A204.1 (cell line): ENCODE measurements around the gene RHOXF1.
A peak's percentile ranks its signal among the peaks of the same experiment; 100 is the strongest.
"Not testable (repeated sequence)": the region's sequence is repeated elsewhere in the genome, so short reads cannot be mapped to it uniquely, and the experiment has no call there.

Experiments
- FAIRE-seq: peaks from 2 replicates; lab custom pipeline; 2012; peaks lifted over from hg19 to GRCh38; lab: Jason Lieb, UNC

Gene RHOXF1, protein sequence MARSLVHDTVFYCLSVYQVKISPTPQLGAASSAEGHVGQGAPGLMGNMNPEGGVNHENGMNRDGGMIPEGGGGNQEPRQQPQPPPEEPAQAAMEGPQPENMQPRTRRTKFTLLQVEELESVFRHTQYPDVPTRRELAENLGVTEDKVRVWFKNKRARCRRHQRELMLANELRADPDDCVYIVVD

DNA sequence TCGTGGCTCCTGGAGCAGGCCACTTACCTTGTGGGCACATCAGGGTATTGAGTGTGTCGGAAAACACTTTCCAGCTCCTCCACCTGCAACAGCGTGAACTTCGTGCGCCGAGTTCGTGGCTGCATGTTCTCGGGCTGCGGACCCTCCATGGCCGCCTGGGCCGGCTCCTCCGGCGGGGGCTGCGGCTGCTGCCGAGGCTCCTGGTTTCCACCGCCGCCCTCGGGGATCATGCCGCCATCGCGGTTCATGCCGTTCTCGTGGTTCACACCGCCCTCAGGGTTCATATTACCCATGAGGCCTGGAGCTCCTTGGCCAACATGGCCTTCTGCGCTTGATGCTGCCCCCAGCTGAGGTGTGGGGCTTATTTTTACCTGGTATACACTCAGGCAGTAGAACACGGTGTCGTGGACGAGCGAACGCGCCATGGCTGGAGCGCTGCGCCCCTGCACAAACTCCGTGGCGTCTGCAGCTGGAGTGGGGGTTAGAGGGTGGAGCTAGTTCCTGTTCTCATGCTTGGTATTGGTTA, at the start of gene RHOXF1:
Gene RHOXF1 (minus strand): TSS at position 476 of the 526 bp plus-strand sequence. CDS start 51 bp downstream, at position 425.
- no peak for FAIRE-seq

DNA sequence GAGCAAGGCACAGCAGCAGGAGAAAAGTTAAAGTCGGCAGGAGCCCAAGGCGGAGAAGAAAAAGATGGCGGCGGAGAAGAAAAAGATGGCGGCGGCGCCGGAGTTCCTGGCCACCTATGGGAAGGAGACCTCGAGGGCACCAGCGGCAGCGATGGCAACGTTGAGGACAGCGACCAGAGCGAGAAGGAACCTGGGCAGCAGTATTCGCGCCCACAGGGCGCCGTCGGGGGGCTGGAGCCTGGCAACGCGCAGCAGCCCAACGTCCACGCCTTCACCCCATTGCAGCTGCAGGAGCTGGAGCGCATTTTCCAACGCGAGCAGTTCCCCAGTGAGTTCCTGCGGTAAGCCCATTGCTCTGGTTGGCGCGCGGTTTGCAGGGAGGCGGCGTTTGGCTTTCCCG, 43.4 kb upstream of the RHOXF1 start:
- FAIRE-seq = not testable (repeated sequence)

DNA sequence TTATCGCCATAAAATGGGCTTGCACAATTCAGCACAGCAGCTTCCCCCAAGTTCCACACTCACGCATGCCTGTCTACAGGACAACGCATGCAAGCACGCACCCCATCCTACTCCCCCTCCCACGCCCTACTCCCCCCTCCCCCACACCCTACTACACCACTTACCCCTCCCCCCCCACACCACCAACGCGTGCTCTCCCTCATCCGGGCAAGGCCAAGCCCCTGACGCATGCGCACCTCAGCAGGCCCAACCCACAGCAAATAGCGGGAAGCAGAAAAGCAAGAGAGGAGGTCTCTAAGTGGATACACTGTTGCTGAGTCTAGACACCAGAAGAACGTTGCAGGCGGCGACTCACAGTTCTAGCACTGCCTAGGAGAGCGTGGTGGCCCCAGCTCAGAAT, 42.6 kb upstream of the RHOXF1 start, which contains the start of gene RHOXF2:
Gene RHOXF2 (plus strand): TSS at position 301 of the 400 bp plus-strand sequence. CDS start 138 bp downstream, outside the sequence.
- not testable (repeated sequence) for FAIRE-seq

DNA sequence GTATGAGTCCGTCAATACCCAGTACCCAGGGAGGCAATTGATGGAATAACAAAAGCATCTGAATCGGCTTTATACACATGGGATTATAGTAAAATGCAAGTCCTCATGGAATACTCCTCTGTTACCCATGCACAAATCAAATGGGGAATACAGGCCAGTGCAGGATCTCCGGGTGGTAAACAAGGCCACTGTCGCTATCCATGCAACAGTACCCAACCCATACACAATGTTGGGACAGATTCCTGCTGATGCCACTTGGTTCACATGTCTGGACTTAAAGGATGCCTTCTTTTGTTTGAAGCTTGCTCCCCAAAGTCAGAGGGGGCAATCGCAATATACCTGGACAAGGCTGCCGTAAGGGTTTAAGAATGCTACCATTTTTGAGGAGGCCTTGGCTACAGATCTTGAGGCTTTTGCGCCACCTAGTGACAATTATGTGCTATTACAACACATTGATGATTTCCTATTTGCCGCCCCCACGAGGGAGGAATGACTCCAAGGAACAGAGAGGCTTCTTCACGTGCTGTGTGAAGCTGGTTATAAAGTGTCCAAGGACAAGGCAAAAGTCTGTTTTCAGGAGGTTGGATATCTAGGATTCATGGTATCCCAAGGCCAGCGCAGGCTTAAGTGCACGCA, 34.5 kb upstream of the RHOXF1 start:
- FAIRE-seq = peak; percentile 80

DNA sequence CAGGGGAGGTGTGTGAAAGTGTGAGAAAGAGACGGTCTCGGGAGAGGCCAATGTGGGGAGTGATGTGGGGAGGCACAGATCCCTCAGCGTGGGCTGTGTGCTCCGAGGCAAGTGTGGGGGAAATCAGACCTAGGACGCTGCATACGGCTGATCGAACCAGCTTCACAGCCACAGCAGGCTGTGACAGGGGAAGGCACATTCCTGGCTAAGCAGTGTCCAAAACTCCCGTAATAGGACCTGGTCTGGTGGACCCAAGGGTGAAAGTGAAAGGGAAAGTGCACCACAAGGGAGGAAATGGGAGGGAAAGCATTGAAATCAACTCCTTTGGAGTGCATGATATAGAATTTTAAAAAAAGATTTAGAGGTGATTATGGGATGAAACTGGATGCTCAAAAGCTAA, 31.8 kb upstream of the RHOXF1 start:
- no peak for FAIRE-seq

DNA sequence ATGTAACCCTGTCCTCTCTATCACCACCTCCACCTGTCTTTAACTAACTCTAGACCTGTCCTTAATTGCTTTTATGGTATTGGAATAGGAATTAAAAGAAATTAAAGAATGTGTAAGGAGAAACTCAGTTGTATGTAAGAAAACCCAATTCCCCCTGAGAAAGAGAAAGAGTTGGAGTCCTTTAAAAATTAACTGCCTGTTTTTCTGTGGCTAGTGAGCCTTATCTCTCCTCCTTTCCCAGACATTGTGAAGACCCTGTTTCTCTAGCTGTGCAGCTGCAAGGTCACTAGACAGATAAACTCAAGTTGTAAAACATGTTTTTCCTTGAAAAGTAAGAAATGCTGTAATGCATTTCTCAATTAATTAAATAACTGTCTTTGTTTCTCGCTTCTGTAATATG, 30.6 kb upstream of the RHOXF1 start:
- not testable (repeated sequence) for FAIRE-seq

DNA sequence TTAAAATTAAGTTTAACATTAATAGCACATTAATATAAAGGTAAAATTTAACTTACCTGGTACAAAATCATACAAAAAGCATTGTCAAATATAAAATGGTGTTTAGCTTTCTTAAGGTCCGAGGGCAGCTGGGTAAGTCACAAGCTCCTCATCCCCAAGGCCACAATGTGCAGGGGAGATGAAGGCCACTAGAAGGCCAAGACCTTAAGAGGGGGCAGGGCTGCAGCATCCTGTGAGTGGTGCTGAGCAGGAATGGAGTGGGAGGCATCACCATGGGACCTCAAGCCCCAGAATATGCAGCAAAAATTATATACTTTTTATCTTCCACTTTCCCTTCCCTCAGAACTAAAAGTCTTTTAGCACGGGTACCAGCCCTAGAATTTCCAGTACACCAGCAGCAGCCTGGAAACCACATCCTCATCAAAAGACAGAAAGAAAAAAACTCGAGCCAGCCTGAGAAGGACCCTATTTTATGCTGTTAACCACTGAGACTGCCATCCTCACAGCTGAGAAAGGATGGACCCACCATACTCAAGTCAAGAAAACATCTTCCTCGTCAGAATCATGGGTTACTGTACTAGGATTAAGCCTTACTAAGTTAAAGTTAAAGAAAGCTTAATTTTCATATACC, 29.7 kb upstream of the RHOXF1 start:
- no peak for FAIRE-seq

DNA sequence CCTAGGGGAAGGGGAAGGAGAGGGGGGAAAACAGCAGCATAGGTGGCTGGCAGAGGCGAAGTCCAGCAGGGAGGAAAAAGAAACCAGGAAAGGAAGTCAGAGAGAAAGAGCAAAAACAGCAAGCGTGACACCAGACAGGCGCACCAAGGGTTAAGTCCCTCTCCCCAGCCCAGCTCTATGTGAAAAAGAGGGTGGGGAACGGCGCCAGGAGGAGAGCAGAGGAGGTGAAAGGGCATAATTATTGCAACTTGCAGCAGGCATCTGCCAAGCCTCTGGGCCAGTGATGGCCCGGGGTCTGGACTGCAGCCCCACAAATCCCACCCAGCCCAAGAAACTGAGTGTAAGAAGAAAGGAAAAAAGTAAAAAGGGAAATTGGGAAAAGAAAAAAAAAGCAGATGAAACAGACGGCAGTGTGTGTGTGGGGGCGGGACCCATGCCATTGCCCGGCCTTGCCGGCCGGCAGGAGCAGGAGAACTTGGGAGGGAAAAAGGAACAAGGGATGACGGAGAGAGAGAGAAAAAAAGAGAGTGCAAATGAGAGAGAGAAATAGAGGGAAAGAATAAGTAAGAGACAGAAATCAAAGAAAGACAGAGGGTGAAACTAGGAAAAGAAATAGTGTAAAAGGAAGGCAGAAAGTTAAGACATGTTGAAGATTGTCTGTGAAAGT, 28.6 kb upstream of the RHOXF1 start:
- FAIRE-seq = no peak

DNA sequence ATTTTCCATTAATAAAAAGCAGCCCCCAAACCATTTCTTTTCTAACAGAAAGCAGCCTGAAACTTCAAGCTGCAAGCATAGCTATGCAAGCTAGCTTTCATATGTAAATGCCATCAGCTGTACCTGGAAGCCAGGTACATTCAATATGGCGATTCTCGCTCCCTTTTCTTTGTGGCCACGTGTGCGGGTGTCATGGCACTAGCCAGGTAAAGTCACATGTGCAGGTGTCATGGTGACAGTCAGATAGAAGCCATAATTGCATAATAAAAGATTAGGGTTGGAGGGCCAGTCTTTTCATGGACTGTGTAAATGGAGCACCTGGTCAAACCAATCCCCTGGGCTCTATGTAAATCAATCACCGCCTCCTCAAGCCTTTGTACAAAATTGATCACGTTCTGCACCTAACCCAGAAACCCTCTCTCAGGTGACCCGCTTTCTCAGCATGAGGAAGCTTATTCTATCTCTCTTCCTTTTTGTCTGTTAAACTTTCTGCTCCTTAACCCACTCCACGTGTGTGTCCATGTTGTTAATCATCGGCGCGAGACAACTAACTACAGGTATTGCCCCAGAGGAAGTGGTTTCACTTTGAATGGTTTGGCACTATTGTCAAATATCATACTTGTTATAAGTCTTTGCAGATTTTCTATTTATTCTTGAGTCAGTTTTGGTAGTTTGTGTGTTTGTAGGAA, 24.7 kb upstream of the RHOXF1 start:
- FAIRE-seq = no peak

DNA sequence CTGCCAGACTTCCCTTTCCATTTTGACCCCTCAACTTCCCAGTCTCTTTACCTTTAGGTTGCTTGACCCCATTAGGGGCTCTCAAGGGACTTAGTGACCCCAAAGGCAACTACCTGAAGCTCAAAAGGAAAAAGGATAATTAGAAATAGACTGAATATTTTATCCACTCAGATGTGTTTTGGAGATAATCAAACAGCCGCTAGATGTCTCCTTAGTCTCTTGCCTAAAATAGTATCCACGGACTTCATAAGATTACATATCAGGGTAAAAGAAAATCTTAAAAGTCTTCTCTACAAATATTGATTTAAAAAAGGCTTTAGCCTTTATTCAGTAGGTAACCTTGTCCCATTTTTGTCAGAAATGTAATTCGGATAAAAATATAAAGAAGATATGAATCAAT, 21.7 kb upstream of the RHOXF1 start:
- FAIRE-seq = peak; percentile 77

DNA sequence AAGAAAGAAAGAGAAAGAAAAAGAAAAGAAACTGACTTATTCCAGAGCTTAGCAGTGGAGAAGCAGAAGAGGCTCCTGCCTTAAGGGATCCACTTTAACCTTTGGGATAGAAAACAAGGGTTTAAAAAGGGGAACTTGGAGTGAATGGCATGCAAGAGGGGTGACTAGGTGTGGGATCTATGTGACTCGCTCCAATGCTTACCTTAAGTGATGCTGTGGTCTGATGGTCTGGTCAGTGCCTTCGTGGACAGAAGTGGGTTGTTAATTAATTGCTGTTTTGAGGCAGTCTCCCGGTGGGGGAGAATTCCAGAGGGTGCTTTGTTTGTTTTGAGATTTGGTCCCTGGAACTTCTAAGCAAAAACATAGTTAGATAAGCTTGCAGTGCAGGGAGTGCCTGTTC, 21.1 kb upstream of the RHOXF1 start:
- FAIRE-seq = no peak

DNA sequence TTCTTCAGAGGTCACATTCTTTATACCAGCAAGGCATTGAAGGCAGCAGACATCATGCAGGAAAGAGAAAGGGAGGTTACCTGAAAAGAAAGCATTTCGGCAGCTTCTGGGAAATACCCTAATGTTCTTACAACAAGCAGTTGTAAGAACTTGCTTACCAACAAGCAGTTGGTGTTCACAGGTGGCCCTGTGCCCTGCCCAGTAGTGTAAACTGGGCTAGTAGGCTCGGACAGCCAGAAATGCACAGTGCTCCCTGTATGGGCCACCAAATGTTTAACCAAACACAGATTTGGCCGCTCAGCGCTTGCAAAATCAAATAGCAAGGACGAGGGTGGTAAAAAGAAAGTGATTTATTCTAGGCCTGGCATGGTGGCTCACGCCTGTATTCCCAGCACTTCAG, 20.4 kb upstream of the RHOXF1 start:
- no peak for FAIRE-seq

DNA sequence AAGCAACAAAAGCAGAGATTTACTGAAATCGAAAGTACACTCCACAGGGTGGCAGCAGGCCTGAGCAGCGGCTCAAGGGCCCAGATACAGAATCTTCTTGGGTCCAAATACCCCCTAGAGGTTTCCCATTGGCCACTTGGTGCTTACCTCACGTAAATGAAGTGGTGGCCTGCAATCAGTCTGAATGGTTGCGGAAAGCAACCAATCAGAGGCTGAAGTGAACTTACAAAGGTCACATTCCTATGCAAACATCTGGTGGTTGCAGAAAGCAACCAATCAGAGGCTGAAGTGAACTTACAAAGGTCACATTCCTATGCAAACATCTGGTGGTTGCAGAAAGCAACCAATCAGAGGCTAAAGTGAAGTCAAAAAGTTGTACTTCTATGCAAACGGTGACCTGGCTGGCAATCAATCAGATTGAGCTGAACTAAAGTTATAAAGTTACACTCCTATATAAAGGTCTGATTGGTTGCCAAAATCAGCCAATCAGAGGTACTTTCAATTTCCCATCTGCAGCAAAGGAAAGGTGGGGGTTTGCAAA, 12.7 kb upstream of the RHOXF1 start:
- FAIRE-seq = not testable (repeated sequence)

DNA sequence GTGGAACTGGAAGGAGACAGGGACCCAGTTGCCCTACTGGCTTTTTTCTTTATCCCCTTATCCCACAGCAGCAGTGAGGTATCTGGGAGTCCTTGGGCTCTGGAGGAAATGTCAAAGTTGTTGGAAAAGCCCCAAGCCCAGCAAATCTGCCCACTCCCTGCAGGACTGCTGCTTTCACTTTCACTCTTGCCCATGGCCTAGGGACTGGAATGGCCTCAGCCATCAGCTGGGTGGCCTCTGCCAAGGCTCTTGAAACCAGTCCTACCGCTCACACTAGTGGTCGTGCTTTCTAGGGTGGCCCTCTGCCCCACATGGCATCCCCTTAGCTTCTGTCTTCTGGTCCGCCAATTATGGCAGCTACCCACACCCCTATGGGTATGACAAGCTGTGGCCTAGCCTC, 9.7 kb upstream of the RHOXF1 start:
- no peak for FAIRE-seq

DNA sequence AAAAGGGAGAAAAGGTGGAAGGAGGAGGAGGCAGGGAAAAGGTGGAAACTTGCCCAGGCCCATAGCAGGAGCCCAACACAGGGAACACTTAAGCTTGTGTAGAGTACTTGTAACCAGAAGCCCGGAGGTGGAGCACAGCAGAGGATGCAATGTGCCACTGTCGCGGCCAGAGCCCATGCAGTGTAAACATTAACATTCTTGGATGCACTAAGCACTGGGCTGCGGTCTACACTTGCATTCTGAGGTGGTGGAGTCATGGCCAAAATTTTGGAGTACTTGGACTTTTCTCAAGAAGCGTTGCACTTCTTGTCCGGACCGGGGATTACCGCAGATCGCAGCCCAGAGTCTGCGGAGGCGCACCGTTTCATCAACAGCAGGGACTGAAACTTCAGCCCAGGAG, 4.5 kb upstream of the RHOXF1 start:
- FAIRE-seq = no peak

DNA sequence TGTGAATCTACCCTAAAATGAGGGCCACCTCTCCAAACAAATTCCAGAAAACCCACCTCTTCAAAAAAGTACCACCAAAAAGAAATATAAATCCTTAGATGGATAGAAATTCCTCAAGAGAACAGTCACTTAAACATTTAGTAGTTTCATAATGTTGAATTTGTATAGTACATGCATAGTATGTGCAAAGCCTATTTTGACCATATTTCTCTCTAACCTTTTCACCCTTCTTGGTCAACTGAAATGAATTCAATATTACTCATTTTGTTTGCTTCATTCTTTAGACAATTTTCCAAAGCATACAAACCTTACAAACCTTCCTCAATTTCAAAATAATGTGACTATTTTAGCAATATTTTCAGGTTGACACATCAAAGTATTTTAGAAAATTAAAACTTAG, 4.1 kb downstream of the RHOXF1 start:
- no peak for FAIRE-seq

DNA sequence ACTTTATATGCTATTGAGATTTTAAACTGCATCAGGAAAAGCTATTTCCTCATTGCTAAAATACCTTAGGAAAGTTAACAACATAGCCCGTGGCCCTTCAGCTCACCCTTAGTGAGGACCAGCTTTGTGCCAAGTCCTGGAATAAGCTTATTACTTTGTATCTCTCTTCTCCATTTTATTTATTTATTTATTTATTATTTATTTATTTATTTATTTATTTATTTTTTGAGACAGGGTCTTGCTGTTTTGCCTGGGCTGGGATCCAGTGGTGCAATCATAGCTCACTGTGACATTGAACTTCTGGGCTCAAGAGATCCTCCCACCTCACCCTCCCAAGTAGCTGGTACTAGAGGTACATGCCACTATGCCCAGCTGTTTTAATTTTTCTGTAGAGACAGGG, 6.3 kb downstream of the RHOXF1 start:
- no peak for FAIRE-seq

DNA sequence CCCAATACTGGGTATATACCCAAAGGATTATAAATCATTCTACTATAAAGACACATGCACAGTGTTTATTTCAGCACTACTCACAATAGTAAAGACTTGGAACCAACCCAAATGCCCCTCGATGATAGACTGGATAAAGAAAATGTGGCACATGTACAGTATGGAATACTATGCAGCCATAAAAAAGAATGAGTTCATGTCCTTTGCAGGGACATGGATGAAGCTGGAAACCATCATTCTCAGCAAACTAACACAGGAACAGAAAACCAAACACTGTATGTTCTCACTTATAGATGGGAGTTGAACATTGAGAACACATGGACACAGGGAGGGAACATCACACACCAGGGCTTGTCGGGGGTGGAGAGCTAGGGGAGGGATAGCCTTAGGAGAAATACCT, 11.0 kb downstream of the RHOXF1 start:
- not testable (repeated sequence) for FAIRE-seq

DNA sequence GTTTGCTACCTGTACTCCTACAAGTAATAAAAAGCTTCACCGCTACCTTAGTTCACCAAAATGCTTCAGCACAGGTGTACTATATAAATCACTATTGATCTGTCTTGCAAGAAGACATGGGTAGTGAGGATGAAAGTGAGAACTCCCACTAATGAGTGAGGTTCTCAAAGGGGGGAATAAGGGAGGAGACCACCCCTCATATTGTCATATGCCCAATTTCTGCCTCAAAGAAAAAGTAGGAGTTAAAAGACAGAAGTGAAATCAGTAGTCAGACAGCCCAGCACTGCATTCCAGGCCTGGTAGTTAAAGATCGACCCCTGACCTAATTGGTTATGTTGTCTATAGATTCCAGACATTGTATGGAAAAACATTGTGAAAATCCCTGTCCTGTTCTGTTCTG, 14.7 kb downstream of the RHOXF1 start:
- FAIRE-seq = not testable (repeated sequence)

DNA sequence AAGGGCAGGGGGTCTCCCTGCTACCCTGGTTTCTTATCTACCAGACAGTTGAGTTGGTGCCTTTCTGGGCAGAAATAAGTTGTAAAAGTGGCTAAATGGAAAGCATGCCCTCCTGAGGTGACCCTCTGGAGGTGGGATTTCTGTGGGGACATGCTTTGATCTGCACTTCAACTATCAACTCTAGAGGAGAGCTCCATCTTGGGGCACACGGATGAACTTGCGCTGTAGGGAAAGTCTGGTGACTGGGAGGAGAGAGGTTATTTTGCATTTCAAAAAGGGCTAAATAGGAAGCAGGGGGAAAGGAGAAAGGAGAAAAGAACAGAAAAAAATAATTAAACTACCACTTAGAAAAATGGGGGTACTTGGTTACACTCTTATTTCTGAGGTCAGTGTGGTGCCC, 25.5 kb downstream of the RHOXF1 start:
- FAIRE-seq = no peak

DNA sequence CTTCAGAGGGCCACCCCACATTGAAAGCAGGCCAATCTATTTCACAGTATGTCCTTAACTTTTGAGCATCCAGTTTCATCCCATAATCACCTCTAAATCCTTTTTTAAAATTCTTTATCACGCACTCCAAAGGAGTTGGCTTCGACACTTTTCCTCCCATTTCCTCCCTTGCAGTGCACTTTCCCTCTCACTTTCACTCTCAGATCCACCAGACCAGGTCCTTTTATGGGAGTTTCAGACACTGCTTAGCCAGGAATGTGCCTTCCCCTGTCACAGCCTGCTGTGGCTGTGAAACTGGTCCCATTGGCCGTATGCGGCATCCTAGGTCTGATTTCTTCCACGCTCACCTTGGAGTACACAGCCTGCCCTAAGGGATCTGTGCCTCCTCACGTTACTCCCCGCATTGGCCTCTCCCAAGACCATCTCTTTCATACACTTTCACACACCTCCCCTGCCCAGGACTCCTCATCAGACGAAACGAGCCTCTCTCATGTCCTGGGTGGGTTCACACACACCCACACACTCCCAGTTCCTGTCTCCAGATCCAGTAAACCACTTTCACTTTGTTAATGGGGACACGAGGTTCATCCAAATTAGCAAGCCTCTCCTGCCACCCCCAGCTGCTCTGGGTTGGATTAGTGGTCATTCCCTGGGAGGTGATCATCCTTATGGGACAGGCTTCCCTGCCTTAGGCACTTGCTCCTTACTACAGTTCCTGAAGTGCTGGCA, 28.3 kb downstream of the RHOXF1 start:
- no peak for FAIRE-seq
